Testis (tissue), 2 donors: Measurements from ENCODE around the gene GPRASP1.

Source experiments
- CTCF ChIP-seq, 3 experiments: fragments of 450-650 bp in 2 of 3; fragments of 200-600 bp in 1 of 3; sonication (generic) in 1 of 3; IDR thresholded peaks; one replicate each; pipeline ENCODE4 v1.5.1; 2016 to 2019; ENCODE audit warnings: antibody characterized with exemption in 3 of 3, mild to moderate bottlenecking in 2 of 3, moderate library complexity in 1 of 3
- POLR2A ChIP-seq: fragments of 450-650 bp; IDR thresholded peaks from one replicate; pipeline ENCODE4 v1.6.1; 2017; ENCODE audit warnings: antibody characterized with exemption, mild to moderate bottlenecking, moderate library complexity

- TF ChIP-seq CTCF (IDR thresholded peaks at IDR 0.05) = no peak
- no peak for TF ChIP-seq POLR2A
Measured at GRCh38 chrX:102654696-102655095, 3.4 kb downstream of the GPRASP1 start.
